ENCODE measurements around the gene THBS3.
"Not testable (repeated sequence)": the region's sequence is repeated elsewhere in the genome, so short reads cannot be mapped to it uniquely, and the experiment has no call there.

THBS3 gene

GRCh38 chr1:155218854-155219591 is 11.3 kb upstream of the THBS3 start:
- Histone ChIP-seq H3K9ac (ENCODE audit: low read length) (no peak overlapping the region), H3K9me3 (ENCODE audit: control insufficient read depth, low read length) (no peaks in the 10 kb centered on the region), H3K4me3 (ENCODE audit: low read length) (peak overlapping the region; percentile 37), H3K4me1 (ENCODE audit: control insufficient read depth, insufficient read depth, low read length) (peaks cover 17% of the 10 kb centered on the region), H3K36me3 (ENCODE audit: control insufficient read depth, insufficient read depth, low read length, severe bottlenecking) (no peaks in the 10 kb centered on the region), H3K27me3 (replicated peaks; ENCODE audit: control insufficient read depth, insufficient read depth, low read length) (no peaks in the 10 kb centered on the region)
- DNase-seq (ENCODE audit: low read depth): peak; percentile 74

- H3K4me3 ChIP-seq (ENCODE audit: low read length); H3K9ac ChIP-seq (ENCODE audit: low read length); H3K27me3 ChIP-seq (replicated peaks; ENCODE audit: control insufficient read depth, insufficient read depth, low read length); DNase-seq (ENCODE audit: low read depth); H3K36me3 ChIP-seq (ENCODE audit: control insufficient read depth, insufficient read depth, low read length, severe bottlenecking); H3K9me3 ChIP-seq (ENCODE audit: control insufficient read depth, low read length): not testable (repeated sequence)
- peaks cover 12% of the 10 kb centered on the region for H3K4me1 ChIP-seq (ENCODE audit: control insufficient read depth, insufficient read depth, low read length)
Measured at GRCh38 chr1:155214702-155215101, 7.0 kb upstream of the THBS3 start.

- H3K27me3 ChIP-seq (replicated peaks; ENCODE audit: control insufficient read depth, insufficient read depth, low read length); H3K9me3 ChIP-seq (ENCODE audit: control insufficient read depth, low read length); H3K4me3 ChIP-seq (ENCODE audit: low read length); H3K36me3 ChIP-seq (ENCODE audit: control insufficient read depth, insufficient read depth, low read length, severe bottlenecking); DNase-seq (ENCODE audit: low read depth): not testable (repeated sequence)
- Histone ChIP-seq H3K9ac (ENCODE audit: low read length) (peak overlapping the region; percentile 15), H3K4me1 (ENCODE audit: control insufficient read depth, insufficient read depth, low read length) (peaks cover 21% of the 10 kb centered on the region)
Measured at GRCh38 chr1:155212051-155212440, 4.3 kb upstream of the THBS3 start.

GRCh38 chr1:155211381-155212050 is 3.8 kb upstream of the THBS3 start:
- not testable (repeated sequence) for H3K27me3 ChIP-seq (replicated peaks; ENCODE audit: control insufficient read depth, insufficient read depth, low read length); H3K4me3 ChIP-seq (ENCODE audit: low read length)

GRCh38 chr1:155210314-155211104 is 2.8 kb upstream of the THBS3 start:
- Histone ChIP-seq H3K9me3 (ENCODE audit: control insufficient read depth, low read length) (no peaks in the 10 kb centered on the region), H3K27me3 (replicated peaks; ENCODE audit: control insufficient read depth, insufficient read depth, low read length) (no peaks in the 10 kb centered on the region), H3K36me3 (ENCODE audit: control insufficient read depth, insufficient read depth, low read length, severe bottlenecking) (peaks cover 10% of the 10 kb centered on the region), H3K9ac (ENCODE audit: low read length) (no peak overlapping the region), H3K4me3 (ENCODE audit: low read length) (no peak overlapping the region), H3K4me1 (ENCODE audit: control insufficient read depth, insufficient read depth, low read length) (peaks cover 23% of the 10 kb centered on the region)
- DNase-seq (ENCODE audit: low read depth): no peak

More at GRCh38 chr1:155211381-155212050, 3.8 kb upstream of the THBS3 start:
- peak overlapping the region; percentile 15 for H3K9ac ChIP-seq (ENCODE audit: low read length)
- peaks cover 23% of the 10 kb centered on the region for H3K4me1 ChIP-seq (ENCODE audit: control insufficient read depth, insufficient read depth, low read length)
- not testable (repeated sequence) for DNase-seq (ENCODE audit: low read depth); H3K9me3 ChIP-seq (ENCODE audit: control insufficient read depth, low read length); H3K36me3 ChIP-seq (ENCODE audit: control insufficient read depth, insufficient read depth, low read length, severe bottlenecking)

GRCh38 chr1:155209312-155209721 is 1.6 kb upstream of the THBS3 start:
- Histone ChIP-seq H3K4me1 (ENCODE audit: control insufficient read depth, insufficient read depth, low read length) (peaks cover 23% of the 10 kb centered on the region), H3K4me3 (ENCODE audit: low read length) (peak overlapping the region; percentile 99), H3K27me3 (replicated peaks; ENCODE audit: control insufficient read depth, insufficient read depth, low read length) (no peaks in the 10 kb centered on the region), H3K9me3 (ENCODE audit: control insufficient read depth, low read length) (no peaks in the 10 kb centered on the region), H3K9ac (ENCODE audit: low read length) (peak overlapping the region; percentile 97), H3K36me3 (ENCODE audit: control insufficient read depth, insufficient read depth, low read length, severe bottlenecking) (peaks cover 10% of the 10 kb centered on the region)
- DNase-seq (ENCODE audit: low read depth): no peak

- Histone ChIP-seq H3K9ac (ENCODE audit: low read length) (peak within 1 kb of the TSS; percentile 97), H3K27me3 (replicated peaks; ENCODE audit: control insufficient read depth, insufficient read depth, low read length) (no peaks in the 10 kb centered on the region), H3K36me3 (ENCODE audit: control insufficient read depth, insufficient read depth, low read length, severe bottlenecking) (peaks cover 10% of the 10 kb centered on the region), H3K9me3 (ENCODE audit: control insufficient read depth, low read length) (no peaks in the 10 kb centered on the region), H3K4me3 (ENCODE audit: low read length) (peak within 1 kb of the TSS; percentile 99), H3K4me1 (ENCODE audit: control insufficient read depth, insufficient read depth, low read length) (peaks cover 23% of the 10 kb centered on the region)
- DNase-seq (ENCODE audit: low read depth): peak; percentile 96
Measured at GRCh38 chr1:155208541-155209311, 1.0 kb upstream of the THBS3 start, which contains the start of gene MTX1. Gene MTX1, plus strand, starts transcription at chr1:155208695. Its CDS starts 110 bp downstream, at chr1:155208805.

GRCh38 chr1:155206891-155207805 is 549 bp downstream of the THBS3 start:
- Histone ChIP-seq H3K27me3 (replicated peaks; ENCODE audit: control insufficient read depth, insufficient read depth, low read length) (no peaks in the 10 kb centered on the region), H3K36me3 (ENCODE audit: control insufficient read depth, insufficient read depth, low read length, severe bottlenecking) (peaks cover 9% of the 10 kb centered on the region), H3K4me1 (ENCODE audit: control insufficient read depth, insufficient read depth, low read length) (peaks cover 23% of the 10 kb centered on the region), H3K9ac (ENCODE audit: low read length) (peak overlapping the region; percentile 97), H3K9me3 (ENCODE audit: control insufficient read depth, low read length) (no peaks in the 10 kb centered on the region), H3K4me3 (ENCODE audit: low read length) (peak overlapping the region; percentile 99)
- peak; percentile 92 for DNase-seq (ENCODE audit: low read depth)

GRCh38 chr1:155205969-155206593 is 1.6 kb downstream of the THBS3 start:
- no peaks in the 10 kb centered on the region for H3K27me3 ChIP-seq (replicated peaks; ENCODE audit: control insufficient read depth, insufficient read depth, low read length)
- peaks cover 4% of the 10 kb centered on the region for H3K36me3 ChIP-seq (ENCODE audit: control insufficient read depth, insufficient read depth, low read length, severe bottlenecking)
- peak overlapping the region; percentile 10 for H3K9ac ChIP-seq (ENCODE audit: low read length)
- no peak for DNase-seq (ENCODE audit: low read depth)
- no peak overlapping the region for H3K4me3 ChIP-seq (ENCODE audit: low read length)
- H3K4me1 ChIP-seq (ENCODE audit: control insufficient read depth, insufficient read depth, low read length): peaks cover 23% of the 10 kb centered on the region
- no peaks in the 10 kb centered on the region for H3K9me3 ChIP-seq (ENCODE audit: control insufficient read depth, low read length)

- Histone ChIP-seq H3K36me3 (ENCODE audit: control insufficient read depth, insufficient read depth, low read length, severe bottlenecking) (no peaks in the 10 kb centered on the region), H3K27me3 (replicated peaks; ENCODE audit: control insufficient read depth, insufficient read depth, low read length) (no peaks in the 10 kb centered on the region), H3K9ac (ENCODE audit: low read length) (no peak overlapping the region), H3K4me1 (ENCODE audit: control insufficient read depth, insufficient read depth, low read length) (peaks cover 23% of the 10 kb centered on the region), H3K4me3 (ENCODE audit: low read length) (no peak overlapping the region), H3K9me3 (ENCODE audit: control insufficient read depth, low read length) (no peaks in the 10 kb centered on the region)
- no peak for DNase-seq (ENCODE audit: low read depth)
Measured at GRCh38 chr1:155205035-155205434, 2.7 kb downstream of the THBS3 start.
